ENCODE data around the gene AFF1. TPM values are rescaled to one million over a fixed set of nuclear protein-coding genes. Genes with fewer than 3 reads are reported as not detected.
"Not testable (repeated sequence)": the region's sequence is repeated elsewhere in the genome, so short reads cannot be mapped to it uniquely, and the experiment has no call there.

Gene AFF1
- total RNA-seq, 1 experiment from 2014 or later, result 14.5 TPM

GRCh38 chr4:87026800-87027495, 92.1 kb downstream of the AFF1 start:
- Histone ChIP-seq H3K36me3 (no peaks in the 10 kb centered on the region), H3K4me3 (no peak overlapping the region), H3K9me3 (replicated peaks) (no peaks in the 10 kb centered on the region), H3K27ac (no peak overlapping the region), H3K4me1 (replicated peaks) (peaks cover 9% of the 10 kb centered on the region), H3K27me3 (replicated peaks) (no peaks in the 10 kb centered on the region)
- DNase-seq (ENCODE audit: low read depth in 1 of 2, low spot score in 2 of 2), result no peak

- Histone ChIP-seq H3K36me3 (no peaks in the 10 kb centered on the region), H3K9me3 (replicated peaks) (no peaks in the 10 kb centered on the region), H3K27me3 (replicated peaks) (no peaks in the 10 kb centered on the region), H3K27ac (no peak overlapping the region), H3K4me3 (no peak overlapping the region), H3K4me1 (replicated peaks) (peaks cover 25% of the 10 kb centered on the region)
- DNase-seq (ENCODE audit: low read depth in 1 of 2, low spot score in 2 of 2), result no peak
Observed at GRCh38 chr4:87029356-87029755, 94.5 kb downstream of the AFF1 start.

- Histone ChIP-seq H3K36me3 (no peaks in the 10 kb centered on the region), H3K27me3 (replicated peaks) (no peaks in the 10 kb centered on the region), H3K4me1 (replicated peaks) (peaks cover 25% of the 10 kb centered on the region), H3K4me3 (no peak overlapping the region), H3K27ac (no peak overlapping the region), H3K9me3 (replicated peaks) (no peaks in the 10 kb centered on the region)
- no peak for DNase-seq (ENCODE audit: low read depth in 1 of 2, low spot score in 2 of 2)
Observed at GRCh38 chr4:87030124-87030523, 95.3 kb downstream of the AFF1 start.

DNA sequence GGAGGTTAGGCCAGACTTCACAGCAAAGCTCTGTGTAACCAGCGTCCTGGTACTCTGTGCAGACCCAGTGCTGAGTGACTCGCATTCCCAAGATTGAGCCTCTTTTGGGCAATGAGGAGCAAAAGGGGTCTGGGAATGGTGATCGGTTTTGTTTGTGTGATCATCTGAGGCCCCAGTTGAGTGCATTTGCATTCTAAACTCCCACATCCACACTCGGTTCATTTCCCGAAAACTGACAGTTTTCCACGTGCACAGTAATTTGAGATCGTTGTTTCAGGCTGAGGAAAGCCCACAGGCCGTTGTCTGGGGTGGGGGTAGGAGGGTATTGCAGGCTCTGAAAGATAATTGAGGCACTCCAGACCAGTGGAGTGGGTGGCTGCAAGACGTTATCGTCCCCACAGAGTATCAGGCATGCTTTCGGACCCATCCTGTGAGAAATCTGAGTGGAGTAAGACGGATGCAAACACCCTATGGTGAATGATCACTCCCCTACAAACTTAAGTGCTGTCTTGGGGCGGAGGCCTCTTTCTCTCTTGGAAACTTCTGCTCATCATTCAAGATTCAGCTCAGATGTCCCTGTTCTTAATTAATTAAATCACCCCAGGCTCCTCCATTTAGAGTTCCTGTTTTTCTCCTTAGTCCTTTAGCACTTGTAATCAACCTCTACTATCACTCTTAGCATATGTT, 96.1 kb downstream of the AFF1 start:
- H3K27me3 ChIP-seq (replicated peaks), result no peaks in the 10 kb centered on the region
- H3K27ac ChIP-seq, result no peak overlapping the region
- H3K36me3 ChIP-seq, result no peaks in the 10 kb centered on the region
- no peak overlapping the region for H3K4me3 ChIP-seq
- DNase-seq (ENCODE audit: low read depth in 1 of 2, low spot score in 2 of 2), result no peak
- no peaks in the 10 kb centered on the region for H3K9me3 ChIP-seq (replicated peaks)
- H3K4me1 ChIP-seq (replicated peaks), result peaks cover 25% of the 10 kb centered on the region

- H3K27me3 ChIP-seq (replicated peaks), result no peaks in the 10 kb centered on the region
- H3K36me3 ChIP-seq, result 0 out of 2 replicates have a peak, but pooled peaks cover 3% of the 10 kb centered on the region
- no peak overlapping the region for H3K27ac ChIP-seq
- no peaks in the 10 kb centered on the region for H3K9me3 ChIP-seq (replicated peaks)
- no peak overlapping the region for H3K4me3 ChIP-seq
- no peak for DNase-seq (ENCODE audit: low read depth in 1 of 2, low spot score in 2 of 2)
- H3K4me1 ChIP-seq (replicated peaks), result peaks cover 30% of the 10 kb centered on the region
Observed at GRCh38 chr4:87031920-87032319, 97.1 kb downstream of the AFF1 start.

GRCh38 chr4:87032884-87033533, 98.2 kb downstream of the AFF1 start:
- Histone ChIP-seq H3K9me3 (replicated peaks) (no peaks in the 10 kb centered on the region), H3K4me3 (no peak overlapping the region), H3K36me3 (0 out of 2 replicates have a peak, but pooled peaks cover 3% of the 10 kb centered on the region), H3K27ac (no peak overlapping the region), H3K27me3 (replicated peaks) (no peaks in the 10 kb centered on the region), H3K4me1 (replicated peaks) (peaks cover 41% of the 10 kb centered on the region)
- peak in 1 of 2 experiments; percentile 46 for DNase-seq (ENCODE audit: low read depth in 1 of 2, low spot score in 2 of 2)

- Histone ChIP-seq H3K4me1 (replicated peaks) (peaks cover 50% of the 10 kb centered on the region), H3K27ac (no peak overlapping the region), H3K36me3 (0 out of 2 replicates have a peak, but pooled peaks cover 3% of the 10 kb centered on the region), H3K27me3 (replicated peaks) (no peaks in the 10 kb centered on the region), H3K9me3 (replicated peaks) (no peaks in the 10 kb centered on the region), H3K4me3 (no peak overlapping the region)
- DNase-seq (ENCODE audit: low read depth in 1 of 2, low spot score in 2 of 2), result no peak
Observed at GRCh38 chr4:87033902-87034301, 99.1 kb downstream of the AFF1 start.

- Histone ChIP-seq H3K36me3 (0 out of 2 replicates have a peak, but pooled peaks cover 3% of the 10 kb centered on the region), H3K27ac (no peak overlapping the region), H3K4me1 (replicated peaks) (peaks cover 56% of the 10 kb centered on the region), H3K9me3 (replicated peaks) (no peaks in the 10 kb centered on the region), H3K4me3 (no peak overlapping the region), H3K27me3 (replicated peaks) (no peaks in the 10 kb centered on the region)
- no peak for DNase-seq (ENCODE audit: low read depth in 1 of 2, low spot score in 2 of 2)
Observed at GRCh38 chr4:87034527-87034926, 99.7 kb downstream of the AFF1 start.

GRCh38 chr4:87035881-87036509, 101.2 kb downstream of the AFF1 start:
- H3K4me1 ChIP-seq (replicated peaks), result peaks cover 52% of the 10 kb centered on the region

DNA sequence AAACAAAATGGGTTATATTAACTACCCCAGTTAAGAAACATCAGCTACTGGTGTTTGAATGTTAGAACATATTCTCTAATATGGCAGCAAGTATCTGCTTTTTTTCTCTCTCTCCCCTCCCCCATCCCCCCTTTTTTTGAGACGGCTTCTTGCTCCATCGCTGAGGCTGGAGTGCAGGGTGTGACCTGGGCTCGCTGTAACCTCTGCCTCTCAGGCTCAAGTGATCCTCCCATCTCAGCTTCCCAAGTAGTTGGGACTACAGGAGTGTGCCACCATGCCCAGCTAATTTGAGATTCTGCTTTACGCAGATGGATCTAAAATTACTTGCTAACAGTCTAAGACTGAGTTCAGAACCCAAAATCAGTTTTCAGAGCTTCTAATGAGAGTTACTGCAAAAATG, 101.9 kb downstream of the AFF1 start:
- DNase-seq (ENCODE audit: low read depth in 1 of 2, low spot score in 2 of 2), result no peak
- H3K4me1 ChIP-seq (replicated peaks), result peaks cover 49% of the 10 kb centered on the region
- H3K36me3 ChIP-seq, result 0 out of 2 replicates have a peak, but pooled peaks cover 3% of the 10 kb centered on the region
- H3K4me3 ChIP-seq, result no peak overlapping the region
- H3K9me3 ChIP-seq (replicated peaks), result no peaks in the 10 kb centered on the region
- H3K27me3 ChIP-seq (replicated peaks), result no peaks in the 10 kb centered on the region
- no peak overlapping the region for H3K27ac ChIP-seq

More at GRCh38 chr4:87035881-87036509, 101.2 kb downstream of the AFF1 start:
- Histone ChIP-seq H3K4me3 (no peak overlapping the region), H3K27me3 (replicated peaks) (no peaks in the 10 kb centered on the region), H3K36me3 (0 out of 2 replicates have a peak, but pooled peaks cover 3% of the 10 kb centered on the region), H3K27ac (no peak overlapping the region), H3K9me3 (replicated peaks) (no peaks in the 10 kb centered on the region)
- DNase-seq (ENCODE audit: low read depth in 1 of 2, low spot score in 2 of 2), result no peak

DNA sequence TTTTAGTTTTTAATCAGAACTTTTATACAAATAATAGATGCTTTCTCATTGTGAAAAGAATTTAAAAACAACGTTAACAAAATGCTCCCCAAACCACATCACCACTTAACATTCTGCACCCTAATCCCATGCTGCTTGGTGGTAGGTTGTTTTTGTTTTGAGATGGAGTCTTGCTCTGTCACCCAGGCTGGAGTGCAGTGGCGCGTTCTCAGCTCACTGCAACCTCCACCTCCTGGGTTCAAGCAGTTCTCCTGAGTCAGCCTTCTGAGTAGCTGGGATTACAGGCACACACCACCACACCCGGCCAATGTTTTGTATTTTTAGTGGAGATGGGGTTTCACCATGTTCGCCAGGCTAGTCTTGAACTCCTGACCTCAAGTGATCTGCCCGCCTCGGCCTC, 102.4 kb downstream of the AFF1 start:
- Histone ChIP-seq H3K27ac (peak overlapping the region; percentile 5; the same call in 1 of the 2 replicates), H3K4me1 (replicated peaks) (peaks cover 44% of the 10 kb centered on the region)
- DNase-seq (ENCODE audit: low read depth in 1 of 2, low spot score in 2 of 2); H3K4me3 ChIP-seq; H3K27me3 ChIP-seq (replicated peaks); H3K36me3 ChIP-seq; H3K9me3 ChIP-seq (replicated peaks): not testable (repeated sequence)

DNA sequence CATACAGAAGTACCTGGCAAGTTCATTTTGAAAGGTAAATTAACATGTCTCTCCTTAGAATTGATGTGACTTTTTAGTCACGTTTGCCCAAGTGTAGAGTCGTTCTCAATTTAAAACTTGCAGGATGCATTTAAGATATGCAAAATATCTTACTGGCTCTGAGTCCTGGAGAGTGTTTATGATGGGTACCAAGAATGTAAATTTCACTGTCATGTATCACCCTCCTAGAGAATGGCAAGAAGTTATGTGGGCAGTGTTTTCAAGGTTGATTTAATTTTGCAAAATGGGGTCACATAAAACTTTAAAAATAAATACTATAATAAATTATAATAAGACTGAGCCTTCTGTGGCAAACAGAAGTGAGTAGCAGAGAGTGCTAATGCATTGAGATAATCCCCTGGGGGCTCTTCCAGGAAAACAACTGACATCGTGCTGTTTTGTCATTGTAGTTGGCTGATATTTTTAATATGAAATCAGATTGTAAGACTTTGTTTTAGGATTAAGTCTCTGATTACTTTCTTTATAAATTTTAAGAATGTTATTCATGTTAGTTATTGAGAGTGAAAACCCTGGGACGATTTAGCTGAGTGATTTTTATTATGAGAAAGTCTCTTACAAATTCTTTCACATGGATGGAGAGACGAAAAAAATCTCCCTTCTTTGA, 103.0 kb downstream of the AFF1 start:
- Histone ChIP-seq H3K27ac (peak overlapping the region; percentile 74), H3K4me3 (no peak overlapping the region), H3K27me3 (replicated peaks) (no peaks in the 10 kb centered on the region), H3K9me3 (replicated peaks) (no peaks in the 10 kb centered on the region), H3K4me1 (replicated peaks) (peaks cover 38% of the 10 kb centered on the region), H3K36me3 (0 out of 2 replicates have a peak, but pooled peaks cover 3% of the 10 kb centered on the region)
- no peak for DNase-seq (ENCODE audit: low read depth in 1 of 2, low spot score in 2 of 2)

Data from SJSA1 (cell line).